Measurements from ENCODE around the gene TMEM119. TPM values are rescaled to one million over a fixed set of nuclear protein-coding genes. Genes with fewer than 3 reads are reported as not detected.

Gene TMEM119
- total and polyA plus RNA-seq, 10 of the 15 experiments (the other 5 are each of a cell fraction or from before 2014, with no cell fraction given), result 0.11 to 0.44 (median 0.19) TPM; not detected in 5

- intact Hi-C loops (cut with micrococcal nuclease; ENCODE audit: unreplicated experiment), result no loop called here
These were observed 15.0 kb upstream of the TMEM119 start for GRCh38 chr12:108612788-108613282.

GRCh38 chr12:108611884-108612415 is 14.1 kb upstream of the TMEM119 start:
- peaks cover 13% of the 10 kb centered on the region; the same call in 2 of the 3 replicates for H3K9me3 ChIP-seq (replicated peaks; ENCODE audit: control insufficient read depth, insufficient read depth, low read length)
- no peak overlapping the region for H2AFZ ChIP-seq (ENCODE audit: control insufficient read depth, low read depth, low read length)
- no peaks in the 10 kb centered on the region for H3K36me3 ChIP-seq (ENCODE audit: control insufficient read depth in 2 of 2, insufficient read depth in 2 of 2, low read length in 1 of 2)
- H3K4me3 ChIP-seq, result no peak overlapping the region
- BruUV-seq (replicated peaks), result no TSS peak
- no peak for DNase-seq (ENCODE audit: low read depth, low spot score)
- CTCF ChIA-PET, result interaction anchor here (0.7 to 17.2 kb wide), 5 partner anchors 23 to 190 kb away, joined by 3 to 866 read pairs (median 3); partner anchors contain the start of genes ISCU and SART3
- peaks cover 51% of the 10 kb centered on the region for H3K4me1 ChIP-seq (ENCODE audit: control insufficient read depth, insufficient read depth, low read length)
- WGBS (ENCODE audit: insufficient coverage, insufficient replicate concordance, low lambda C conversion rate, missing lambda C conversion rate), result 46% methylated on average over 5 of the region's 5 CpGs
- ATAC-seq, result peak; percentile 5; the same call in 1 of the 3 replicates
- SMC1A ChIA-PET (ENCODE audit: uncharacterized antibody, unreplicated experiment), result interaction anchor here (0.9 to 11.4 kb wide), 3 partner anchors 18 to 191 kb away, joined by 3 to 718 read pairs (median 3); partner anchors contain the start of genes ISCU and SART3
- H3K9ac ChIP-seq (ENCODE audit: control insufficient read depth, insufficient read depth, low read length), result no peak overlapping the region
- intact Hi-C loops (cut with micrococcal nuclease; ENCODE audit: unreplicated experiment), result no loop called here
- FAIRE-seq, result no peak
- no peaks in the 10 kb centered on the region for H3K27me3 ChIP-seq (replicated peaks in 1 of 2; ENCODE audit: control insufficient read depth in 2 of 2, insufficient read depth in 2 of 2, low read length in 1 of 2)
- no peak overlapping the region for H3K4me2 ChIP-seq (ENCODE audit: control insufficient read depth, insufficient read depth)
- in situ Hi-C loops (cut with MboI), result no loop called here
- no peaks in the 10 kb centered on the region for H4K20me1 ChIP-seq (ENCODE audit: control insufficient read depth, insufficient read depth)
- RAD21 ChIA-PET (ENCODE audit: unreplicated experiment), result interaction anchor here (0.6 to 15.9 kb wide), 3 partner anchors 14 to 44 kb away, joined by 3 to 633 read pairs (median 6); partner anchors contain the start of genes ISCU, SART3, SELPLG and TMEM119
- H3K79me2 ChIP-seq (ENCODE audit: control insufficient read depth, insufficient read depth, low read length), result no peaks in the 10 kb centered on the region
- POLR2A ChIA-PET, result interaction anchor here (0.6 to 3.5 kb wide), 4 partner anchors 23 to 52 kb away, joined by 3 to 44 read pairs (median 4); no protein-coding TSS in a partner anchor
- TF ChIP-seq RUNX3 (IDR thresholded peaks at IDR 0.05; ENCODE audit: low read length), result peak; percentile 36; the same call in 1 of the 2 replicates
- TF ChIP-seq GABPA (IDR thresholded peaks at IDR 0.05; ENCODE audit: low read depth), result no peak
- TF ChIP-seq BCL11A (IDR thresholded peaks at IDR 0.05; ENCODE audit: low read depth, low read length), result 0 out of 2 replicates have a peak, but pooled peaks have one; percentile 8
- no peak for TF ChIP-seq SIN3A (IDR thresholded peaks at IDR 0.05; ENCODE audit: low read depth, low read length)
- TF ChIP-seq RAD21 (IDR thresholded peaks at IDR 0.05; ENCODE audit: insufficient read depth, low read depth, low read length), result peak; percentile 35; the same call in 1 of the 2 replicates
- TF ChIP-seq CTCF (IDR thresholded peaks at IDR 0.05 in 2 of 3, conservative IDR thresholded peaks at IDR 0.05 in 1 of 3; ENCODE audit: control insufficient read depth in 2 of 3, extremely low read depth in 1 of 3, insufficient read depth in 1 of 3, low read depth in 3 of 3, low read length in 3 of 3), result peak; percentile 15 to 57 (median 18); a peak in 4 of 6 replicates
- H3K27ac ChIP-seq (ENCODE audit: control insufficient read depth, insufficient read depth), result no peak overlapping the region

More at GRCh38 chr12:108612788-108613282, 15.0 kb upstream of the TMEM119 start:
- WGBS (ENCODE audit: insufficient coverage, insufficient replicate concordance, low lambda C conversion rate, missing lambda C conversion rate), result 94% methylated on average over 8 of the region's 8 CpGs
- Histone ChIP-seq H4K20me1 (ENCODE audit: control insufficient read depth, insufficient read depth) (no peaks in the 10 kb centered on the region), H2AFZ (ENCODE audit: control insufficient read depth, low read depth, low read length) (no peak overlapping the region), H3K36me3 (ENCODE audit: control insufficient read depth in 2 of 2, insufficient read depth in 2 of 2, low read length in 1 of 2) (no peaks in the 10 kb centered on the region), H3K27ac (ENCODE audit: control insufficient read depth, insufficient read depth) (peak overlapping the region; percentile 65), H3K9me3 (replicated peaks; ENCODE audit: control insufficient read depth, insufficient read depth, low read length) (peaks cover 13% of the 10 kb centered on the region; the same call in 2 of the 3 replicates), H3K4me2 (ENCODE audit: control insufficient read depth, insufficient read depth) (peak overlapping the region; percentile 13; the same call in 1 of the 2 replicates), H3K4me1 (ENCODE audit: control insufficient read depth, insufficient read depth, low read length) (peaks cover 60% of the 10 kb centered on the region), H3K27me3 (replicated peaks in 1 of 2; ENCODE audit: control insufficient read depth in 2 of 2, insufficient read depth in 2 of 2, low read length in 1 of 2) (no peaks in the 10 kb centered on the region), H3K9ac (ENCODE audit: control insufficient read depth, insufficient read depth, low read length) (no peak overlapping the region), H3K4me3 (no peak overlapping the region), H3K79me2 (ENCODE audit: control insufficient read depth, insufficient read depth, low read length) (no peaks in the 10 kb centered on the region)
- SMC1A ChIA-PET (ENCODE audit: uncharacterized antibody, unreplicated experiment), result interaction anchor here (0.9 to 11.4 kb wide), 4 partner anchors 24 to 190 kb away, joined by 3 to 718 read pairs (median 4); partner anchors contain the start of genes ISCU and SART3
- no peak for FAIRE-seq
- TF ChIP-seq SMAD1 (IDR thresholded peaks at IDR 0.05; ENCODE audit: low read depth, partially characterized antibody) (no peak), SMAD5 (IDR thresholded peaks at IDR 0.05; ENCODE audit: low read depth) (no peak), NR2C1 (IDR thresholded peaks at IDR 0.05) (no peak), NFYB (IDR thresholded peaks at IDR 0.05; ENCODE audit: insufficient read depth, low read depth, low read length) (no peak), NR2C2 (IDR thresholded peaks at IDR 0.05; ENCODE audit: borderline replicate concordance, control insufficient read depth, insufficient read length, low read depth) (no peak)
- POLR2A ChIA-PET, result interaction anchor here (0.6 to 3.5 kb wide), 9 partner anchors 18 to 113 kb away, joined by 3 to 44 read pairs (median 3); no protein-coding TSS in a partner anchor
- RAD21 ChIA-PET (ENCODE audit: unreplicated experiment), result interaction anchor here (0.6 to 15.9 kb wide), 6 partner anchors 15 to 338 kb away, joined by 3 to 633 read pairs (median 4); partner anchors contain the start of genes ISCU, SART3, SELPLG and TMEM119
- in situ Hi-C loops (cut with MboI), result no loop called here
- CTCF ChIA-PET, result interaction anchor here (0.7 to 17.2 kb wide), 6 partner anchors 9 to 189 kb away, joined by 3 to 866 read pairs (median 3); partner anchors contain the start of genes ISCU and SART3
- ATAC-seq, result no peak
- BruUV-seq (replicated peaks), result no TSS peak
- no peak for DNase-seq (ENCODE audit: low read depth, low spot score)

Measured in GM12878 (cell line).